GM13976 (cell line): ENCODE measurements around the gene TMEM107.

Source experiments
- DNase-seq: peaks from one replicate; pipeline ENCODE4 v3.0.0; 2012; ENCODE audit warnings: low spot score
- in situ Hi-C: fragments of 300-500 bp; cut with MboI; formaldehyde crosslinking; loops from one replicate; pipeline ENCODE4 v1.12.0; 2022; ENCODE audit warnings: low sequenced_read_pairs, mixed read lengths, inconsistent platforms; ENCODE audit not compliant: unreplicated experiment
- TF ChIP-seq, protein P1 (sequence below): IDR thresholded peaks from 2 replicates; pipeline ENCODE4 v1.5.1; 2012; ENCODE audit warnings: borderline replicate concordance, mild to moderate bottlenecking; ENCODE audit not compliant: insufficient read depth; ENCODE audit errors: extremely low read depth, missing control alignments, control extremely low read depth

The TMEM107 gene

DNA sequence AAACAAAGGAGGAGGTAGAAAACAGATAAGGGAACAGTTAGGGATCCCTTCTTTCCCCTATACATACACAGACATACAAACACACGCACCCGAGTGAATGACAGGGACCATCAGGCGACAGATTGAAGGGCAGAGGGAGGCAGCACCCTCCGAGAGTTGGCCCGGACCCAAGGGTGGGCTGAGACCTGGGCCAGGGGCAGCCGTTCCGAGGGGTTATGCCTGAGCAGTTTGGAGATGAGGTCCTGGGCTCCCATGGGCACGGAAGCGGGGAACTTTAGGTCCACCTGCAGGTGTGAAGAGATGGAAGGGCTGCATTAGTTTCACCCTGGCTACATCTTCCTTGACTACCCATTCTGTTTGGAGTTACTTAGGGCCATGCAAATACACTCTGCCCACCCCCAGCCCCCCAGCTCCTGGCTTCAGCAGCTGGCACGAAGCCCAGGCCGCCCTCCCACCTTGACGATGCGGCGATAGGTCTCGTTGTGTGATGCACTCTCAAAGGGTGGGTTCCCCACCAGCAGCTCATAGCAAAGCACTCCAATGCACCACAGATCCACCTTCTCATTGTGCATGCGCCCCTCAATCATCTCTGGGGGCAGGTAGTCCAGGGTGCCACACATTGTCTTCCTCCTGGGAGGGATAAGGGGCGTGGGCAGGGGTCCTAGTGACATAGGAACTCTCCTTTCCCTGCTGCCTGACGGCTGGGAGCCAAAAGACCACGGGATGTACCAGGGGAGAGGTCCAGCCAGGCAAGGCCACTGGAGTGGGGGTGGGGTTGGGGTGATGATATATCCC lies 28.8 kb upstream of the TMEM107 start:
- in situ Hi-C loops, result no loop called here
- DNase-seq, result no peak
- TF ChIP-seq, protein P1, sequence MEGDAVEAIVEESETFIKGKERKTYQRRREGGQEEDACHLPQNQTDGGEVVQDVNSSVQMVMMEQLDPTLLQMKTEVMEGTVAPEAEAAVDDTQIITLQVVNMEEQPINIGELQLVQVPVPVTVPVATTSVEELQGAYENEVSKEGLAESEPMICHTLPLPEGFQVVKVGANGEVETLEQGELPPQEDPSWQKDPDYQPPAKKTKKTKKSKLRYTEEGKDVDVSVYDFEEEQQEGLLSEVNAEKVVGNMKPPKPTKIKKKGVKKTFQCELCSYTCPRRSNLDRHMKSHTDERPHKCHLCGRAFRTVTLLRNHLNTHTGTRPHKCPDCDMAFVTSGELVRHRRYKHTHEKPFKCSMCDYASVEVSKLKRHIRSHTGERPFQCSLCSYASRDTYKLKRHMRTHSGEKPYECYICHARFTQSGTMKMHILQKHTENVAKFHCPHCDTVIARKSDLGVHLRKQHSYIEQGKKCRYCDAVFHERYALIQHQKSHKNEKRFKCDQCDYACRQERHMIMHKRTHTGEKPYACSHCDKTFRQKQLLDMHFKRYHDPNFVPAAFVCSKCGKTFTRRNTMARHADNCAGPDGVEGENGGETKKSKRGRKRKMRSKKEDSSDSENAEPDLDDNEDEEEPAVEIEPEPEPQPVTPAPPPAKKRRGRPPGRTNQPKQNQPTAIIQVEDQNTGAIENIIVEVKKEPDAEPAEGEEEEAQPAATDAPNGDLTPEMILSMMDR, result no peak

DNA sequence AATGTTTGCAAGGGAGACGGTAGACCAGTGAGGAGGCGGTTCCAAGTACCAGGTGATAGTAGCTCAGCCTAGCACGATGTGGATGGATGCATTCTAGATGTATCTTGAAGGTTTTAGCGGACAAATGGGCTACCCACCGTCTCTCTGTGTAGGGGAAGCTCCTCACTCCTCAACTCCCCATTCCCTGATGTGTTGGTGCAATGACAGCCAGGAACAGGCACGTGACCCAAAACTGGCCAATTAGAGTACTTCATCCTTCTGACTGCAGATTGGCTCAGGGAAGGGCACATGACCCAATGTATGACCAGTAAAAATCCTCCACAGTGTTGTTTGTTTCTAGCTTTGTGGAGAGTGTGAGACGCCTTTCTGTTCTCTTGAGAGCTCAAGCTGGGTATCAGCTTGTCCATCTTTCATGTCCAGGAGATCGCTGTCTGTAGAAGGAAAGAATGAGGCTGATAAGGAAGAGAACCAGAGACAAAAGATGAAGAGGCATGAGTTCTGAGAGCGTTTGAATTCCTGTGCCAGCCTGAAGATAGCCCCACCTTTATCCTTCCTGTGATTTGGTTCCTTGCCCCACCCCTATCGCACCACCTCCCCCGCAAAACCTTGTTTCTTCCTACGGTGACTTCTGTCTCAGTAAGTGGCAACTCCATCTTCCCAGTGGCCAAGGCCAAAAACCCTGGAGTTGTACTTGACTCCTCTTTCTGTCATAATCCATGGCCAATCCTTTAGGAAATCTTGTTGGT lies 16.1 kb upstream of the TMEM107 start:
- in situ Hi-C loops, result no loop called here

DNA sequence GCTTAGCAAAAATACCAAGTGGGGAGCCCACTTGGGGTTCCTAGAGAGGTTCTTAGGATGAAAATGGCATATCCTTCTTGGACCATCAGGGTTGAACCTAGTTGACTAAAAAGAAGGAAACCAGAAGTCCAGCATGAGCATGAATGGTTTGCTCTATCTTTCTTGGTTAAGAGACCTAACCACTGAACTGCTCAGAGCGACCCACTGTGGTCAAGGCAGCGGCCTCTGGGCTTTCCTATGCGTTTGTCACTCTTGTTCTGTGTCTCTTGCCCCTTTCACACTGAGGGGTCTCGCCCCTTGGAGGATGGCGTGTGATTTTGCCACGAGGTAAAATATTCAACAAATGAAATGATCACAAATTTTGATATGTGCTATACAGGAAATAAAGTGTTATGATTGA lies 14.3 kb upstream of the TMEM107 start:
- TF ChIP-seq, protein P1, result no peak
- in situ Hi-C loops, result no loop called here
- DNase-seq, result no peak

More for the DNA sequence above, 16.1 kb upstream of the TMEM107 start:
- TF ChIP-seq, protein P1, result no peak
- peak; percentile 74 for DNase-seq

DNA sequence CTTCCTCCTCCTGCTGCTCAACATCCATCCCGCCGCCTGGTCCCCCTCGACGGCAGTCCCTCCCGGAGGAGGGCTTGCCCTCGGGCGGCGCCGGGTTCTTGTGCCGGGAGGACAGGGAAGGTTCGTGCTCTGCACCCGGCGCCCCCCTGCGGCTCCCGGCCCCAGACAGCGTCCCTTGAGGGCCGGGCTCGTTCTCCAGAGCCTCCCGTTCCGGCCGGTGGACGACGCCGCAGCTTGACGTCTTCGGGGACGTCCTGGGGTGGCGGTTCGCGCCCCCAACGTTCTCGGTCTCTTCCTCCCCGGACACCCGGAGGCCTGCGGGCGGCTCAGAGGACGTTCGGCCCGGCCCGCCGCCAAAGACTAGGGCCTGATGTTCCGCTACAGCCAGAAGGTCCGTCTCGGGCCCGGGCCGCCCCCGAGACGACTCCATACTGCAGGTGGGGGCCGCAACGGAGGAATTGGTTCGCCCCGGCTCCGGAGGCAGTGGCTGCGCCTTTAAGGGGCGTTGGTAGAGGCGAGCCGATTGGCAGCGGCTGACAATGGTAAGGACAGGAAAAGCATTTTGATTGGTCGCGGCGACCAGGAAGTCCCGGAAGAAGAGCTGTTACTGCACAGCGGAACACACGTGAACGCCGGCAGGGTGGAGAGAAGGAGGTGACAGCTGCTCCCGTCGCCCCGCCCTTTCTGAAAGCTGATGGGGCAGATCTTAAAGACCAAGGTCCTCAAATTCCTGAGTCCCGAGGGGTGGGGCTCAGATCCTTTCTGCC lies 13.7 kb upstream of the TMEM107 start, which contains the start of gene BORCS6:
TSS of gene BORCS6 (minus strand) at position 470 of the 767 bp plus-strand sequence. CDS start at position 430, 40 bp downstream.
- in situ Hi-C loops, result no loop called here
- peak; percentile 90 for DNase-seq
- TF ChIP-seq, protein P1, result no peak

DNA sequence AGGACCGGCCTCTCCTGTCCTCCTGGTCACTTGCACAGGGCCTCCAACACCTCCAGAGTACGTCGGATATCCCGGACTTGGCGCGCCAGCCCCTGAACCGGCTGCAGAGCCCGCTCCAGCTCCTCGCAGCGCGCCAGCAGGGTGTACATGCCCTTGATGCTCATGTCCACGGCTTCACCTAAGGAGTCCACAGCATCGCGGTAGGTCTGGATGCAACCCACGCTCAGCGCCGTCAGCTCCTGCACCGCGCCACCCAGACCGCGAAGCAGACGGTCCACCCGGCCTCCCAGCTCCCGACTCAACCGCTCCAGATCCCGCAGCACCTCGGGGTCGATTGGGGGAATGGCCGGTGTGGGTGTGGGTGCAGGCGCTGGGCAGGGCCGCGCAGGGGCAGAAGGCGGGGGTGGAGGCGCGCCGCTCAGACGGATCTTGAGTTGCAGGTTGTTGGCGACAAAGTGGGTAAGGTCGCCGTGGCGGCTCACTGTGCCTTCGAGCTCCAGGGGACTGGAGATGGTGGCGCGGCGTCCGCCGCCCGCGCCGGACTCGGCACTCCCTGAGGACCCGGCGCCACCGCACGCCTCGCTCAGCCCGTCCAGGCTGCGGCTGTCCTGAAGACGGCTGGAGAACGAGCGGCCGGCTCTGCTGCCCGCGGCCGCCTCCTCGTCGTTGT lies 13.0 kb upstream of the TMEM107 start:
- no peak for DNase-seq
- in situ Hi-C loops, result no loop called here
- TF ChIP-seq, protein P1, result no peak
